CD4-positive, alpha-beta T cell treated with Interferon gamma for 1 hour (primary cell): ENCODE measurements around the gene XK.
"Not testable (repeated sequence)": the region's sequence is repeated elsewhere in the genome, so short reads cannot be mapped to it uniquely, and the experiment has no call there.

Experiments used
- DNase-seq: peaks from one replicate; pipeline ENCODE4 v3.0.0-alpha.2; 2020

XK gene, protein sequence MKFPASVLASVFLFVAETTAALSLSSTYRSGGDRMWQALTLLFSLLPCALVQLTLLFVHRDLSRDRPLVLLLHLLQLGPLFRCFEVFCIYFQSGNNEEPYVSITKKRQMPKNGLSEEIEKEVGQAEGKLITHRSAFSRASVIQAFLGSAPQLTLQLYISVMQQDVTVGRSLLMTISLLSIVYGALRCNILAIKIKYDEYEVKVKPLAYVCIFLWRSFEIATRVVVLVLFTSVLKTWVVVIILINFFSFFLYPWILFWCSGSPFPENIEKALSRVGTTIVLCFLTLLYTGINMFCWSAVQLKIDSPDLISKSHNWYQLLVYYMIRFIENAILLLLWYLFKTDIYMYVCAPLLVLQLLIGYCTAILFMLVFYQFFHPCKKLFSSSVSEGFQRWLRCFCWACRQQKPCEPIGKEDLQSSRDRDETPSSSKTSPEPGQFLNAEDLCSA

DNA sequence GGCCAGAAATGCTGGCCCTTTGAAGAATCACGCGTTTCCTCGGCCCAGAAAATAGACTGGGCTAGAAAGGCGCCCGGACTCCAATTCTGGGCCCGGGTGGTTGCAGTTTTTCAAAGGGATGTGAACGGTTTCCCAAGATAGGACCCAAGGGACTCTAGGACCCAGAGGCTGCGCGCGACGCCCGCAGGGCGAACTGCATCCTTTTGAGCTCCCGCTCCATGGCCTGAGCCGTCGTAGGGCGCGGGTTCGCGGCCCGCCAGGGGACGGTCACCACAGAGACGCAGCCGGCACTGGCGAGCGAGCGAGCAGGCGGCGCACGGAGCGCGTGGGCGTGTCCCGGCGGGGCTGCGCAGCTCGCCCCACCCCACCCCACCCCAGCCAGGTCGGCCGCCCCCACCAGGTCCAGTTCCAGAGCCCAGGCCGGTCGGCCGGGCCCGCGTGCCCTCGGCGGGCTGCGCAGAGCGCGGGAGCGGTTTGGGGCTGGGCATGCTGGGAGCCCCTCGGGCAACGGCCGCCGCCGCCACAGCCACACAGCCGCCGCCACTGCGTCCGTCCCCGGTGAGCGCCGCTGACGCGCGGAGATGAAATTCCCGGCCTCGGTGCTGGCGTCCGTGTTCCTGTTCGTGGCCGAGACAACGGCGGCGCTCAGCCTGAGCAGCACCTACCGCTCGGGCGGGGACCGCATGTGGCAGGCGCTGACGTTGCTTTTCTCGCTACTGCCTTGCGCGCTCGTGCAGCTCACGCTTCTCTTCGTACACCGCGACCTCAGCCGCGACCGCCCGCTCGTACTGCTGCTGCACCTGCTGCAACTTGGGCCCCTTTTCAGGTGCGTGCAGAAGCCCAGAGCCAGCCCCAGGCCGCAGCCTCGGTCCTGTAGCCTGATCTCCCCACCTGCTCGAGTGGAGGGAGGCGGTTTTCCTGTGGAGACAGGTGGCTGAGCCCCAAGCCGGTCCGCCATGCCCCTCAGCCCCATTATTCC, at the start of gene XK:
TSS of gene XK (plus strand) at position 411 of the 979 bp plus-strand sequence. CDS start at position 582, 171 bp downstream.
- peak; percentile 15 for DNase-seq

- no peak for DNase-seq
These were observed 47.5 kb upstream of the XK start for GRCh38 chrX:37638047-37638446.

DNA sequence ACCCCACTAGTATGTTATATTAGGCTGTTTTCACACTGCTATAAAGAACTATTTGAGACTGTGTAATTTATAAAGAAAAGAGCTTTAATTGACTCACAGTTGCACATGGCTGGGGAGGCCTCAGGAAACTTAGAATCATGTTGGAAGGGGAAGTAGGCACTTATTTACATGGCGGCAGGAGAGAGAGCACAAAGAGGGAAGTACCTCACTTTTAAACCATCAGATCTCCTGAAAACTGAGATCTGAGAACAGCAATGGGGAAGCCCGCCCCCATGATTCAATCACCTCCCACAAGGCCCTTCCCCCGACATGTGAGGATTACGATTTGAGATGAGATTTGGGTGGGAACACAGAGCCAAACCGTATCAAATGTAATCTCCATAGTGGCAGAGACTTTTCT, 45.4 kb upstream of the XK start:
- DNase-seq, result no peak

DNA sequence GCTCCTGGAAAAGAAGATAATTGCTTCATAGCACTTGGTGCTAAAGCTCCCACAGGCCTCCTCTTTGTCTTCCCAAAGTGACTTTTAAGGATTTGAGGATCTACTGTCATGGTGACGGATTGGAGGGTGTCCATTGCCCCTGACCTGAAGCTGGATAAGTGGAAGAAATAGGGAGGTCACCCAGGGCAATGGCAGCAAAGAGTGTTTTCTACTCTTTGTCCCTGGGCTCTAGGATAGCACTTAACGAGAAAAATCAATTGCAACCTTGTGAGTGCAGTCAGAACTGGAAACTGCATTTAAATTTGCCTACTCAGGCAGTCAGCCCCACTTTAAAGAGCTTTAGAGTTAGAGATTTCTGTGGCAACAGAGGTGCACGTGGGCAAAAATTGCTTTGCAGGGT, 43.7 kb upstream of the XK start:
- no peak for DNase-seq

GRCh38 chrX:37644381-37645305, 40.9 kb upstream of the XK start:
- DNase-seq, result no peak

- no peak for DNase-seq
These were observed 39.3 kb upstream of the XK start for GRCh38 chrX:37646254-37646653.

DNA sequence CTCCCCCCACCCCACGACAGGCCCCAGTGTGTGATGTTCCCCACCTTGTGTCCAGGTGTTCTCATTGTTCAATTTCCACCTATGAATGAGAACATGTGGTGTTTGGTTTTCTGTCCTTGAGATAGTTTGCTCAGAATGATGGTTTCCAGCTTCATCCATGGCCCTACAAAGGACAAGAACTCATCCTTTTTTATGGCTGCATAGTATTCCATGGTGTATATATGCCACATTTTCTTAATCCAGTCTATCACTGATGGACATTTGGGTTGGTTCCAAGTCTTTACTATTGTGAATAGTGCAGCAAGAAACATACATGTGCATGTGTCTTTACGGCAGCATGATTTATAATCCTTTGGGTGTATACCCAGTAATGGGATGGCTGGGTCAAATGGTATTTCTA, 34.7 kb upstream of the XK start:
- not testable (repeated sequence) for DNase-seq

- DNase-seq, result no peak
These were observed 33.6 kb upstream of the XK start for GRCh38 chrX:37651921-37652452.

- DNase-seq, result no peak
These were observed 32.9 kb upstream of the XK start for GRCh38 chrX:37652589-37653231.

- DNase-seq, result no peak
These were observed 32.0 kb upstream of the XK start for GRCh38 chrX:37653397-37654085.

GRCh38 chrX:37658343-37659030, 27.1 kb upstream of the XK start:
- DNase-seq, result no peak

GRCh38 chrX:37659047-37659446, 26.5 kb upstream of the XK start:
- no peak for DNase-seq

DNA sequence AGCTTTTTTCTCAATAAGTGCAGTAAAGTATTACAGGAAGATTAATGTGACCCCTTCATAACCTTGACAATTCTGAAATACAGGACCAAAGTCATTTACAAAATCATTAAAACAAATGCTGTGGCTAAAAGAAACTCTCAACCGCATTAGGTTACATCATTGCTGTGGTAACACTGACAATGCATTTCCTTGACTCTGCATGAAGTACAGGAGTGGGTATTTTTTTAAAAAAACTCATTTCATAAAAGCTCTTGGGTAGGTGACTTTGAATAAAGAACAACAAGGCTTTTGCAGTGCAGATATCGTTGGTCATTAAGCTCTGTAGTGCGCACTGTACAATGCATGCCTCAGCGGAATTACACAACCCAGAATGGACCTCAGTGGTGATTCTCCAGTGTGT, 23.4 kb upstream of the XK start:
- no peak for DNase-seq

DNA sequence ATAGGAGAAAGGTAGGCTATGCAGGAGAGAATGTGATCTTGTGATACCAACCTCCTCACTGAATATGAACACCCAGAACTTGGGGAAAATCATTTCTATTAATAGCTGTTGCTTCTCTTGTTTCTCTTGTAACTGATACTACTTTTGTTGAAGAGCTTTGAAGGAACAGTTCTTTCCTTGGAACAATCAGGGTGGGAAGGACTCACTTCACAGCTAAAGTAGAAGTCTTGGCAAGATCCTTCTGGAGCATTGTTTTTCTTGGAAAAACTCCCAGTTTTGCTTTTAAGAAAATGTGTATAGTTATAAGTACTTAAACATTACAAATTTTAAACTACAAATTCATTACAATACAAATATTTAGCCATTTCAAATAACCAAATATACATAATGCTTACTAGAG, 19.1 kb upstream of the XK start:
- DNase-seq, result no peak

DNA sequence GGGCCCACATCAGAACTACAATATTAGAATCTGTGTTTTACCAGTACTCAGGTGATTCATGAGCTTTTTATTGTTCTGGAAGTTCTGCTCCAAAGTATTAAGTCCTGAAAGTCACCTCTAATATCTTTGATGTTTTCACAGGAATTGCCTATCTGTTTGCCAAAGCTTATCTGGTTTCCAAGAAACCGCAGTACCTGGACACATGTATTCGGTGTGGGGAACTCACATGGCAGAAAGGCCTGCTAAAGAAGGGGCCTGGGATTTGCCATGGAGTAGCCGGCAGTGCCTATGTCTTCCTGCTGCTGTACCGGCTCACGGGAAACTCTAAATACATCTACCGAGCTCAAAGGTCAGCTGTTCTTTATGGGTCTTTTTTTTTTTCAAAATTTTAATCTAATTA, 18.4 kb upstream of the XK start:
- no peak for DNase-seq

DNA sequence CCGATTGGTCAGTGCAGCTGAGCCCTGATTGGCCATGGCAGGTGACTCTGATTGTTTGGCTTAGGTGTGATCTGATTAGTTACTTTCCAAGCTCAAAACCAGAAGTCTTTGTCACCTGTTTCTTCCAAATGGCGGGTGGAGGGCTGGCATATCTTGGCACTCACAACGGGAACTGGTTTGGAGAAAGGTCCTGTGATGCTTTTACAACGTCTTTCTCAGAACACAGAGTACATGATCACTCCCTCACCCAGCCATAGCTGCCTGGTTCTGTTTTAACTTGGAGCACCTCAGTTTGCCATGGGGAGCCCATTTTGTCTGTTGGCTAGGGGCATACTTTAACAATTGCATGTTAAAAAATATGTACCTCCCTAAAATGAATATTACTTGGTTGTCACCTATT, 13.0 kb upstream of the XK start:
- no peak for DNase-seq

- DNase-seq, result no peak
These were observed 8.8 kb upstream of the XK start for GRCh38 chrX:37676811-37677210.

GRCh38 chrX:37677243-37677642, 8.3 kb upstream of the XK start:
- no peak for DNase-seq

DNA sequence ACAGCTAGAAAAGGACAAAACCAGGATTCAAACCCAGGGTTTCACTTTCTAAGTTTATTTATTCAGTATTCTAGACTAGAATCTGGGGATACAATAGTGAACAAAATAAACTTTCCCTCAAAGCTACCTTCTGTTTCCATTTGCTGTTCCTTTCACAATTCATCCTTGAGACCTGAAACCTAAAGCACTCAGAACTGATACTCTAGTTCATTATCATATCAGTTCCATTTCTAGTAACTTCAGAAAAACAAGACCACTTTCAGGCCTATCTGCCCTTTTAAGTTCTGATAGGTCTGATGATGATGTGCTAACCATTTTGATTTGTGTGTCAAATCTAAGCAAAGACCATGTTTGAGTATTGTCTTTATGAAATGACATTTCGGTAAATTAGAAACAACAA, 7.8 kb upstream of the XK start:
- DNase-seq, result no peak

- DNase-seq, result no peak
These were observed 7.0 kb upstream of the XK start for GRCh38 chrX:37678574-37678973.

GRCh38 chrX:37679230-37679629, 6.4 kb upstream of the XK start:
- no peak for DNase-seq
